Endothelial cell (in vitro differentiated cells): ENCODE measurements around the gene ROR2. TPM values are rescaled to one million over a fixed set of nuclear protein-coding genes. Genes with fewer than 3 reads are reported as not detected.

Experiments used
- DNase-seq: peaks from one replicate; pipeline ENCODE4 v3.0.0; 2021; ENCODE audit warnings: low spot score
- H3K27ac Mint-ChIP-seq: one replicate; pipeline ENCODE4 v1.8.0; 2021; ENCODE audit warnings: mixed read lengths, inconsistent platforms; ENCODE audit not compliant: unreplicated experiment
- H3K27me3 Mint-ChIP-seq: one replicate; pipeline ENCODE4 v1.8.0; 2021; ENCODE audit warnings: mild to moderate bottlenecking, moderate library complexity, mixed read lengths, inconsistent platforms; ENCODE audit not compliant: unreplicated experiment
- H3K36me3 Mint-ChIP-seq: one replicate; pipeline ENCODE4 v1.8.0; 2021; ENCODE audit warnings: mild to moderate bottlenecking, low read depth, mixed read lengths, inconsistent platforms; ENCODE audit not compliant: unreplicated experiment
- H3K4me1 Mint-ChIP-seq: one replicate; pipeline ENCODE4 v1.8.0; 2021; ENCODE audit warnings: mild to moderate bottlenecking, mixed read lengths, inconsistent platforms; ENCODE audit not compliant: unreplicated experiment
- H3K4me3 Mint-ChIP-seq: one replicate; pipeline ENCODE4 v1.8.0; 2021; ENCODE audit warnings: mild to moderate bottlenecking, mixed read lengths, inconsistent platforms; ENCODE audit not compliant: unreplicated experiment
- H3K9me3 Mint-ChIP-seq: one replicate; pipeline ENCODE4 v1.8.0; 2021; ENCODE audit warnings: mixed read lengths, inconsistent platforms; ENCODE audit not compliant: unreplicated experiment
- CTCF ChIP-seq: fragments of 200-600 bp; sonication (generic); IDR thresholded peaks from one replicate; pipeline ENCODE4 v1.5.0; 2021; ENCODE audit warnings: antibody characterized with exemption; ENCODE audit not compliant: unreplicated experiment
- total RNA-seq: library from RNA; stranded (reverse); fragmentation: NEBNext Ultra II Directional; extraction: Animal tissue kit (Norgen Biotek cat#: 25700); gene quantifications from one replicate; pipeline ENCODE4 v1.2.1, GENCODE V29; 2021; ENCODE audit not compliant: unreplicated experiment

The ROR2 gene
- total RNA-seq, 1 donor from 2014 or later = 3.5 TPM

- no peak for TF ChIP-seq CTCF
- DNase-seq = no peak
- Mint-ChIP-seq H3K4me3 (no peak overlapping the region), H3K9me3 (no peaks in the 10 kb centered on the region), H3K4me1 (peaks cover 7% of the 10 kb centered on the region), H3K27ac (no peak overlapping the region), H3K36me3 (no peaks in the 10 kb centered on the region), H3K27me3 (peaks cover 3% of the 10 kb centered on the region)
Observed at GRCh38 chr9:91724068-91724440, 226.0 kb downstream of the ROR2 start.

GRCh38 chr9:91723420-91724067 is 226.5 kb downstream of the ROR2 start:
- no peak for TF ChIP-seq CTCF
- Mint-ChIP-seq H3K9me3 (no peaks in the 10 kb centered on the region), H3K4me3 (no peak overlapping the region), H3K4me1 (peaks cover 7% of the 10 kb centered on the region), H3K27me3 (peaks cover 3% of the 10 kb centered on the region), H3K36me3 (no peaks in the 10 kb centered on the region), H3K27ac (no peak overlapping the region)
- no peak for DNase-seq

- Mint-ChIP-seq H3K27ac (no peak overlapping the region), H3K4me3 (no peak overlapping the region), H3K4me1 (peaks cover 7% of the 10 kb centered on the region), H3K36me3 (no peaks in the 10 kb centered on the region), H3K27me3 (no peaks in the 10 kb centered on the region), H3K9me3 (no peaks in the 10 kb centered on the region)
- peak; percentile 28 for DNase-seq
- TF ChIP-seq CTCF = no peak
Observed at GRCh38 chr9:91720751-91721705, 229.0 kb downstream of the ROR2 start.

GRCh38 chr9:91720313-91720712 is 229.7 kb downstream of the ROR2 start:
- H3K4me1 Mint-ChIP-seq = peaks cover 7% of the 10 kb centered on the region
- H3K27ac Mint-ChIP-seq = no peak overlapping the region
- no peaks in the 10 kb centered on the region for H3K27me3 Mint-ChIP-seq
- H3K9me3 Mint-ChIP-seq = no peaks in the 10 kb centered on the region
- TF ChIP-seq CTCF = no peak
- no peaks in the 10 kb centered on the region for H3K36me3 Mint-ChIP-seq
- no peak overlapping the region for H3K4me3 Mint-ChIP-seq
- no peak for DNase-seq

GRCh38 chr9:91718071-91718470 is 232.0 kb downstream of the ROR2 start:
- H3K9me3 Mint-ChIP-seq = no peaks in the 10 kb centered on the region
- H3K36me3 Mint-ChIP-seq = no peaks in the 10 kb centered on the region
- H3K4me1 Mint-ChIP-seq = peaks cover 7% of the 10 kb centered on the region
- H3K4me3 Mint-ChIP-seq = no peak overlapping the region
- no peak for TF ChIP-seq CTCF
- no peaks in the 10 kb centered on the region for H3K27me3 Mint-ChIP-seq
- no peak for DNase-seq
- H3K27ac Mint-ChIP-seq = no peak overlapping the region
